DOHH2 (cell line): Measurements from ENCODE around the gene TRIAP1.
A peak's percentile ranks its signal among the peaks of the same experiment; 100 is the strongest.

Experiments used
- H3F3A ChIP-seq: fragments of 200-600 bp; sonication (generic), shearing (Covaris generic); 2 replicates; pipeline ENCODE4 v1.6.0; 2016; ENCODE audit warnings: antibody characterized with exemption, mild to moderate bottlenecking; ENCODE audit not compliant: control insufficient read depth, insufficient read depth
- H3K27ac ChIP-seq: fragments of 200-600 bp; sonication (generic); 2 replicates; pipeline ENCODE4 v1.5.1; 2014; ENCODE audit warnings: low read depth, mild to moderate bottlenecking, low read length, moderate library complexity
- H3K27me3 ChIP-seq: fragments of 200-600 bp; sonication (generic); 2 replicates; pipeline ENCODE4 v1.6.1; 2014; ENCODE audit warnings: mild to moderate bottlenecking, low read length, mixed read lengths; ENCODE audit not compliant: control insufficient read depth
- H3K36me3 ChIP-seq: fragments of 200-600 bp; sonication (generic); 2 replicates; pipeline ENCODE4 v1.6.1; 2014; ENCODE audit warnings: mild to moderate bottlenecking, low read length, moderate library complexity, mixed read lengths; ENCODE audit not compliant: control insufficient read depth
- H3K4me1 ChIP-seq: fragments of 200-600 bp; sonication (generic); 2 replicates; pipeline ENCODE4 v1.6.1; 2014; ENCODE audit warnings: mild to moderate bottlenecking, low read length, mixed read lengths; ENCODE audit not compliant: control insufficient read depth
- H3K4me2 ChIP-seq: fragments of 200-600 bp; sonication (generic); 2 replicates; pipeline ENCODE4 v1.6.0; 2014; ENCODE audit warnings: mild to moderate bottlenecking, low read length, moderate library complexity
- H3K4me3 ChIP-seq: fragments of 200-600 bp; sonication (generic); 2 replicates; pipeline ENCODE4 v1.5.1; 2014; ENCODE audit warnings: mild to moderate bottlenecking, low read length, mixed read lengths
- H3K79me2 ChIP-seq: fragments of 200-600 bp; sonication (generic); 2 replicates; pipeline ENCODE4 v1.6.1; 2014; ENCODE audit warnings: mild to moderate bottlenecking, low read length, mixed read lengths; ENCODE audit not compliant: control insufficient read depth
- H3K9me2 ChIP-seq: fragments of 200-600 bp; sonication (generic); replicated peaks from 2 replicates; pipeline ENCODE4 v1.6.1; 2014; ENCODE audit warnings: mild to moderate bottlenecking, low read length, mixed read lengths; ENCODE audit not compliant: control insufficient read depth
- H3K9me3 ChIP-seq: fragments of 200-600 bp; sonication (generic); 2 replicates; pipeline ENCODE4 v1.6.1; 2014; ENCODE audit warnings: antibody characterized with exemption, low read length, mixed read lengths; ENCODE audit not compliant: control insufficient read depth, insufficient read depth
- H4K20me1 ChIP-seq: fragments of 200-600 bp; sonication (generic); 2 replicates; pipeline ENCODE4 v1.6.0; 2014; ENCODE audit warnings: low read depth, mild to moderate bottlenecking, antibody characterized with exemption, low read length, moderate library complexity; ENCODE audit not compliant: control insufficient read depth, insufficient read depth
- EZH2phosphoT487 ChIP-seq: fragments of 200-600 bp; sonication (generic); IDR thresholded peaks from 2 replicates; pipeline ENCODE4 v1.6.1; 2017; ENCODE audit warnings: borderline replicate concordance, mild to moderate bottlenecking, antibody characterized with exemption, low read length, moderate library complexity, mixed read lengths
- TF ChIP-seq, protein P1 (sequence below): fragments of 200-600 bp; sonication (generic); IDR thresholded peaks from one replicate; pipeline ENCODE4 v1.5.1; 2014; ENCODE audit warnings: antibody characterized with exemption, mild to moderate bottlenecking, low read depth, low read length; ENCODE audit not compliant: poor library complexity, severe bottlenecking

TRIAP1 gene

GRCh38 chr12:120470150-120470784 is 24.1 kb upstream of the TRIAP1 start:
- Histone ChIP-seq H3K4me3 (peak overlapping the region; percentile 98), H3K4me2 (peak overlapping the region; percentile 98), H3K36me3 (peaks cover 43% of the 10 kb centered on the region), H3K9me3 (no peaks in the 10 kb centered on the region), H4K20me1 (peaks cover 36% of the 10 kb centered on the region), H3K79me2 (peaks cover 92% of the 10 kb centered on the region), H3F3A (peaks cover 15% of the 10 kb centered on the region; the same call in 1 of the 2 replicates), H3K4me1 (peaks cover 64% of the 10 kb centered on the region), H3K27me3 (no peaks in the 10 kb centered on the region), H3K27ac (peak overlapping the region; percentile 66), H3K9me2 (no peaks in the 10 kb centered on the region)
- TF ChIP-seq, protein P1, sequence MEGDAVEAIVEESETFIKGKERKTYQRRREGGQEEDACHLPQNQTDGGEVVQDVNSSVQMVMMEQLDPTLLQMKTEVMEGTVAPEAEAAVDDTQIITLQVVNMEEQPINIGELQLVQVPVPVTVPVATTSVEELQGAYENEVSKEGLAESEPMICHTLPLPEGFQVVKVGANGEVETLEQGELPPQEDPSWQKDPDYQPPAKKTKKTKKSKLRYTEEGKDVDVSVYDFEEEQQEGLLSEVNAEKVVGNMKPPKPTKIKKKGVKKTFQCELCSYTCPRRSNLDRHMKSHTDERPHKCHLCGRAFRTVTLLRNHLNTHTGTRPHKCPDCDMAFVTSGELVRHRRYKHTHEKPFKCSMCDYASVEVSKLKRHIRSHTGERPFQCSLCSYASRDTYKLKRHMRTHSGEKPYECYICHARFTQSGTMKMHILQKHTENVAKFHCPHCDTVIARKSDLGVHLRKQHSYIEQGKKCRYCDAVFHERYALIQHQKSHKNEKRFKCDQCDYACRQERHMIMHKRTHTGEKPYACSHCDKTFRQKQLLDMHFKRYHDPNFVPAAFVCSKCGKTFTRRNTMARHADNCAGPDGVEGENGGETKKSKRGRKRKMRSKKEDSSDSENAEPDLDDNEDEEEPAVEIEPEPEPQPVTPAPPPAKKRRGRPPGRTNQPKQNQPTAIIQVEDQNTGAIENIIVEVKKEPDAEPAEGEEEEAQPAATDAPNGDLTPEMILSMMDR = no peak
- no peak for TF ChIP-seq EZH2phosphoT487

- peaks cover 49% of the 10 kb centered on the region for H3K36me3 ChIP-seq
- no peaks in the 10 kb centered on the region for H3K27me3 ChIP-seq
- no peak for TF ChIP-seq EZH2phosphoT487
- TF ChIP-seq, protein P1 = peak; percentile 89
- H4K20me1 ChIP-seq = peaks cover 36% of the 10 kb centered on the region
- peaks cover 93% of the 10 kb centered on the region for H3K79me2 ChIP-seq
- peak within 1 kb of the TSS; percentile 66 for H3K27ac ChIP-seq
- no peaks in the 10 kb centered on the region for H3K9me3 ChIP-seq
- peak within 1 kb of the TSS; percentile 98 for H3K4me2 ChIP-seq
- peak within 1 kb of the TSS; percentile 98 for H3K4me3 ChIP-seq
- peaks cover 58% of the 10 kb centered on the region for H3K4me1 ChIP-seq
- H3K9me2 ChIP-seq = no peaks in the 10 kb centered on the region
- H3F3A ChIP-seq = peaks cover 16% of the 10 kb centered on the region
These were observed 23.4 kb upstream of the TRIAP1 start, which contains the start of gene SRSF9 for GRCh38 chr12:120469450-120470149. TSS of gene SRSF9 (minus strand) at chr12:120469748. CDS start at chr12:120469609, 139 bp downstream.

DNA sequence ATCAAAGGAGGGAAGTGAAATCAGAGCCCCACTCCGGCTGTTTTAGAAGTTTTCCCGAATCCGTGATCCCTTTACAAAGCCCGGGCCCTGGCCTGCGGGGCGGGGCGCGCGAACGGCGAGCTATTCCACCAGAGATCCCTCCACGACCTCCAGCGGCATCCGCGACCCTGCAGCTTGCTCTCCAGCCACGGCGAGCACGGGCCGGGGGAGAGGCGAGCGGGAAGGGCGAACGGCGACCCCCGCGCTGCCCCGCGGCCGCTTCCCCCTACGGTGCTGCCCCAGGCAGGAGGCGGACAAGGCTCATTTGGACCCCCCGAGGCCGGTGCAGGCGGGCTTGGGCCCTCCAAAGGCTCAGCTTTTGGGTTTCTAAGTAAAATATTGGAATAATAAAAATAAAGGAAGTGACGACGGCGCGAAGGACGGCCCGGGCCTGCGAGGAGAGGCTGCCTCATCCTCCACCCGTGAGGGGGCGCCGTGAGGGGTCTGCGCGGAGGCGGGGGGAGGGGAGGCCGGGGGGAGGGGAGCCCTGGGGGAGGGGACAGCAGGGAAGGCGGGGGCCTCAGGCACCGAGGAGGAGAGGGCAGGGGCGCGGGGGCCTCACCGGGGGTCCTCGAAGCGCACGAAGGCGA is 22.8 kb upstream of the TRIAP1 start:
- Histone ChIP-seq H3K4me1 (peaks cover 51% of the 10 kb centered on the region), H3K4me2 (peak overlapping the region; percentile 65), H3K4me3 (peak overlapping the region; percentile 98), H3K27me3 (no peaks in the 10 kb centered on the region), H3K36me3 (peaks cover 56% of the 10 kb centered on the region), H3K79me2 (peaks cover 96% of the 10 kb centered on the region), H3K9me3 (no peaks in the 10 kb centered on the region), H4K20me1 (peaks cover 38% of the 10 kb centered on the region), H3F3A (peaks cover 20% of the 10 kb centered on the region), H3K27ac (peak overlapping the region; percentile 64), H3K9me2 (no peaks in the 10 kb centered on the region)
- TF ChIP-seq, protein P1 = no peak
